GM19035 (cell line): ENCODE measurements around the gene GMDS.

Experiments used
- ATAC-seq: cut with Tn5 transposase; IDR thresholded peaks from one replicate; pipeline ENCODE4 v1.9.1; 2021; ENCODE audit not compliant: unreplicated experiment

The GMDS gene

GRCh38 chr6:2242311-2242710 is 3.1 kb downstream of the GMDS start:
- no peak for ATAC-seq

GRCh38 chr6:2240961-2241360 is 4.4 kb downstream of the GMDS start:
- ATAC-seq, result no peak

GRCh38 chr6:2237001-2237400 is 8.4 kb downstream of the GMDS start:
- ATAC-seq, result no peak

GRCh38 chr6:2235777-2236495 is 9.5 kb downstream of the GMDS start:
- no peak for ATAC-seq

- ATAC-seq, result no peak
Observed at GRCh38 chr6:2232445-2232844, 13.0 kb downstream of the GMDS start.

GRCh38 chr6:2231438-2231837 is 14.0 kb downstream of the GMDS start:
- no peak for ATAC-seq

GRCh38 chr6:2230659-2231277 is 14.6 kb downstream of the GMDS start:
- ATAC-seq, result no peak

- no peak for ATAC-seq
Observed at GRCh38 chr6:2229742-2230141, 15.7 kb downstream of the GMDS start.

GRCh38 chr6:2229039-2229438 is 16.4 kb downstream of the GMDS start:
- ATAC-seq, result no peak

GRCh38 chr6:2228392-2228791 is 17.0 kb downstream of the GMDS start:
- no peak for ATAC-seq

- ATAC-seq, result no peak
Observed at GRCh38 chr6:2226775-2227174, 18.6 kb downstream of the GMDS start.

GRCh38 chr6:2225422-2226392 is 19.7 kb downstream of the GMDS start:
- ATAC-seq, result no peak

GRCh38 chr6:2224847-2225382 is 20.5 kb downstream of the GMDS start:
- no peak for ATAC-seq

GRCh38 chr6:2222275-2222842 is 23.0 kb downstream of the GMDS start:
- ATAC-seq, result no peak

GRCh38 chr6:2221726-2222274 is 23.6 kb downstream of the GMDS start:
- ATAC-seq, result peak; percentile 73

GRCh38 chr6:2220154-2220553 is 25.3 kb downstream of the GMDS start:
- no peak for ATAC-seq

GRCh38 chr6:2218866-2219265 is 26.5 kb downstream of the GMDS start:
- ATAC-seq, result no peak

- ATAC-seq, result no peak
Observed at GRCh38 chr6:2216794-2217383, 28.5 kb downstream of the GMDS start.

GRCh38 chr6:2215342-2215741 is 30.1 kb downstream of the GMDS start:
- ATAC-seq, result no peak

GRCh38 chr6:2213086-2213485 is 32.3 kb downstream of the GMDS start:
- ATAC-seq, result no peak
